HCT116 (cell line): Measurements from ENCODE around the gene AKAP13. TPM values are rescaled to one million over a fixed set of nuclear protein-coding genes. Genes with fewer than 3 reads are reported as not detected.

Experiments used
- ATAC-seq: fragments of 200-7000 bp; cut with Tn5 transposase; 2 replicates; pipeline ENCODE4 v1.9.1; 2020; ENCODE audit warnings: mild to moderate bottlenecking, moderate library complexity
- BruUV-seq: library from RNA; stranded (reverse); fragments of 400-500 nt; replicated peaks from 2 replicates; lab custom pipeline; 2021; lab: Mats Ljungman, UMichigan
- CTCF ChIA-PET: fragments of 300-600 bp; sonication (Branson Sonifier 250); formaldehyde crosslinking; loops from one replicate; lab custom pipeline; 2021; ENCODE audit warnings: antibody characterized with exemption; lab: Charles Lee
- POLR2A ChIA-PET: fragments of 300-600, 350-600 bp; sonication (Branson Sonifier 250); formaldehyde crosslinking; loops from one replicate; lab custom pipeline; 2021; ENCODE audit warnings: antibody characterized with exemption; lab: Charles Lee
- RAD21 ChIA-PET, 2 experiments: fragments of 300-600 bp; sonication (Branson Sonifier 250); formaldehyde crosslinking; loops; one replicate each; lab custom pipeline; 2023; ENCODE audit warnings: low total read pairs in 2 of 2; ENCODE audit not compliant: uncharacterized antibody in 2 of 2, unreplicated experiment in 2 of 2, low non-redundant PET in 1 of 2; lab: Charles Lee
- DNase-seq: peaks from one replicate; pipeline ENCODE4 v3.0.0-alpha.2; 2010; ENCODE audit warnings: low read depth, low spot score
- H2AFZ ChIP-seq: fragments of 200-600 bp; shearing (Covaris generic), sonication (generic); 2 replicates; pipeline ENCODE4 v1.6.1; 2017; ENCODE audit warnings: low read depth, mixed run types, mixed read lengths, antibody characterized with exemption, low read length; ENCODE audit not compliant: poor library complexity, severe bottlenecking
- H3K27ac ChIP-seq: 2 replicates; pipeline ENCODE4 v1.5.1; 2012; ENCODE audit warnings: low read depth, low read length
- H3K27me3 ChIP-seq: fragments of 200-600 bp; sonication (generic); 2 replicates; pipeline ENCODE4 v1.6.1; 2016; ENCODE audit warnings: mixed run types, low read length, mixed read lengths; ENCODE audit not compliant: insufficient read depth
- H3K36me3 ChIP-seq, 2 experiments: fragments of 200-500 bp in 1 of 2; fragments of 200-600 bp in 1 of 2; sonication (Bioruptor generic) in 1 of 2; sonication (generic) in 1 of 2; 2 replicates each; pipeline versions ENCODE4 v1.5.1 to v1.6.1; 2014 to 2016; ENCODE audit warnings: low read length in 2 of 2, inconsistent platforms in 1 of 2, mixed read lengths in 1 of 2, mixed run types in 1 of 2; ENCODE audit not compliant: insufficient read depth in 2 of 2, control insufficient read depth in 1 of 2
- H3K4me1 ChIP-seq, 2 experiments: fragments of 200-600 bp in 1 of 2; sonication (generic) in 1 of 2; 2 replicates each; pipeline versions ENCODE4 v1.5.1 to v1.6.1; 2012 to 2017; ENCODE audit warnings: low read length in 2 of 2, inconsistent platforms in 1 of 2, mild to moderate bottlenecking in 1 of 2, mixed read lengths in 1 of 2, mixed run types in 1 of 2, moderate library complexity in 1 of 2; ENCODE audit not compliant: insufficient read depth in 2 of 2, control insufficient read depth in 1 of 2
- H3K4me2 ChIP-seq: fragments of 200-600 bp; sonication (generic); 2 replicates; pipeline ENCODE4 v1.6.1; 2017; ENCODE audit warnings: mixed run types, low read length, mixed read lengths
- H3K4me3 ChIP-seq, 2 experiments: fragments of 200-600 bp in 1 of 2; sonication (generic) in 1 of 2; replicated peaks in 1 of 2; 2 replicates each; pipeline ENCODE4 v1.5.1; 2011 to 2016; ENCODE audit warnings: low read length in 2 of 2, control low read depth in 1 of 2, low read depth in 1 of 2, mild to moderate bottlenecking in 1 of 2, mixed read lengths in 1 of 2, mixed run types in 1 of 2
- H3K79me2 ChIP-seq: fragments of 200-600 bp; sonication (generic); 2 replicates; pipeline ENCODE4 v1.6.1; 2017; ENCODE audit warnings: mild to moderate bottlenecking, mixed run types, low read length, moderate library complexity, mixed read lengths; ENCODE audit not compliant: insufficient read depth
- H3K9ac ChIP-seq: fragments of 200-600 bp; sonication (generic); 2 replicates; pipeline ENCODE4 v1.6.1; 2016; ENCODE audit warnings: low read length, mixed read lengths
- H3K9me2 ChIP-seq: fragments of 200-600 bp; sonication (generic), shearing (Covaris generic); 2 replicates; pipeline ENCODE4 v1.6.1; 2017; ENCODE audit warnings: mixed run types, mild to moderate bottlenecking, moderate library complexity; ENCODE audit not compliant: insufficient read depth
- H3K9me3 ChIP-seq, 2 experiments: fragments of 200-500 bp in 1 of 2; fragments of 200-600 bp in 1 of 2; sonication (Bioruptor generic) in 1 of 2; sonication (generic) in 1 of 2; 2 replicates each; pipeline ENCODE4 v1.6.1; 2014 to 2017; ENCODE audit warnings: low read length in 2 of 2, mixed read lengths in 2 of 2, inconsistent platforms in 1 of 2, low read depth in 1 of 2, mild to moderate bottlenecking in 1 of 2, mixed run types in 1 of 2, moderate library complexity in 1 of 2; ENCODE audit not compliant: control insufficient read depth in 1 of 2, insufficient read depth in 1 of 2
- H4K20me1 ChIP-seq: fragments of 200-600 bp; sonication (generic), shearing (Covaris generic); 2 replicates; pipeline ENCODE4 v1.6.1; 2017; ENCODE audit warnings: mixed run types, mild to moderate bottlenecking, moderate library complexity; ENCODE audit not compliant: insufficient read depth
- CBX3 ChIP-seq: IDR thresholded peaks from 2 replicates; pipeline ENCODE4 v1.6.1; 2012; ENCODE audit warnings: low read depth
- CEBPB ChIP-seq: IDR thresholded peaks from 2 replicates; pipeline ENCODE4 v1.6.1; 2012; ENCODE audit warnings: low read depth
- CTCF ChIP-seq, 3 experiments: fragments of 200-600 bp in 1 of 3; sonication (generic) in 1 of 3; IDR thresholded peaks in 2 of 3; conservative IDR thresholded peaks in 1 of 3; 2 replicates each; pipeline ENCODE4 v1.5.1; 2012 to 2017; ENCODE audit warnings: low read depth in 2 of 3, low read length in 2 of 3, antibody characterized with exemption in 1 of 3, borderline replicate concordance in 1 of 3, control low read depth in 1 of 3, mild to moderate bottlenecking in 1 of 3, mixed read lengths in 1 of 3, mixed run types in 1 of 3, moderate library complexity in 1 of 3; ENCODE audit not compliant: insufficient read depth in 1 of 3
- EZH2 ChIP-seq: fragments of 200-600 bp; sonication (generic); IDR thresholded peaks from 2 replicates; pipeline ENCODE4 v1.6.1; 2017; ENCODE audit warnings: antibody characterized with exemption, mixed run types
- EZH2phosphoT487 ChIP-seq: fragments of 200-600 bp; IDR thresholded peaks from 2 replicates; pipeline ENCODE4 v1.6.1; 2018; ENCODE audit warnings: antibody characterized with exemption, borderline replicate concordance
- FOSL1 ChIP-seq: IDR thresholded peaks from 2 replicates; pipeline ENCODE4 v1.6.1; 2012; ENCODE audit warnings: low read depth
- JUND ChIP-seq: IDR thresholded peaks from 2 replicates; pipeline ENCODE4 v1.6.1; 2012
- MAX ChIP-seq: IDR thresholded peaks from 2 replicates; pipeline ENCODE4 v1.6.1; 2012
- POLR2AphosphoS5 ChIP-seq: IDR thresholded peaks from 2 replicates; pipeline ENCODE4 v1.6.1; 2011; ENCODE audit warnings: mild to moderate bottlenecking, low read depth, low read length, moderate library complexity
- RAD21 ChIP-seq: IDR thresholded peaks from 2 replicates; pipeline ENCODE4 v1.6.1; 2012; ENCODE audit warnings: low read depth, mild to moderate bottlenecking
- SP1 ChIP-seq: IDR thresholded peaks from 2 replicates; pipeline ENCODE4 v1.6.1; 2012; ENCODE audit warnings: low read depth
- SRF ChIP-seq: IDR thresholded peaks from 2 replicates; pipeline ENCODE4 v1.6.1; 2012; ENCODE audit warnings: low read depth
- YY1 ChIP-seq: IDR thresholded peaks from 2 replicates; pipeline ENCODE4 v1.6.1; 2011; ENCODE audit warnings: low read length, low read depth, moderate library complexity, mild to moderate bottlenecking; ENCODE audit not compliant: insufficient replicate concordance; ENCODE audit errors: extremely low read depth
- ZNF274 ChIP-seq: fragments of 200-500 bp; sonication (Bioruptor generic); IDR thresholded peaks from 2 replicates; pipeline ENCODE4 v1.6.1; 2014; ENCODE audit warnings: mild to moderate bottlenecking, low read depth, low read length, inconsistent platforms
- intact Hi-C: fragments of 100-400 bp; cut with micrococcal nuclease; formaldehyde crosslinking; loops from 2 replicates; pipeline ENCODE4 v1.10.0; 2022
- total RNA-seq: library from RNA; stranded (reverse); gene quantifications from one replicate; pipeline ENCODE4 v1.2.1, GENCODE V29; 2021; ENCODE audit not compliant: unreplicated experiment

AKAP13 gene
- total RNA-seq, 1 experiment from 2014 or later: 43.1 TPM

GRCh38 chr15:85753261-85753660, 372.9 kb downstream of the AKAP13 start:
- Histone ChIP-seq H3K9me3 (no peaks in the 10 kb centered on the region), H3K9ac (no peak overlapping the region), H3K4me2 (no peak overlapping the region), H4K20me1 (no peaks in the 10 kb centered on the region), H3K27ac (no peak overlapping the region), H2AFZ (no peak overlapping the region), H3K79me2 (no peaks in the 10 kb centered on the region), H3K36me3 (no peaks in the 10 kb centered on the region; a peak in 1 of 4 replicates), H3K4me1 (no peaks in the 10 kb centered on the region), H3K4me3 (no peak overlapping the region), H3K9me2 (no peaks in the 10 kb centered on the region), H3K27me3 (no peaks in the 10 kb centered on the region)
- ChIA-PET POLR2A (no interaction called here), RAD21 (no interaction called here), CTCF (no interaction called here)
- DNase-seq (no peak), ATAC-seq (no peak)
- intact Hi-C loops: no loop called here
- TF ChIP-seq EZH2: no peak
- no peak for TF ChIP-seq ZNF274
- TF ChIP-seq CTCF (IDR thresholded peaks at IDR 0.05 in 2 of 3, conservative IDR thresholded peaks at IDR 0.05 in 1 of 3; ENCODE audit: borderline replicate concordance in 1 of 3, insufficient read depth in 1 of 3, low read depth in 2 of 3, low read length in 2 of 3): no peak
- TF ChIP-seq JUND: no peak
- no peak for TF ChIP-seq POLR2AphosphoS5
- TF ChIP-seq CEBPB: no peak
- TF ChIP-seq FOSL1: no peak
- no peak for TF ChIP-seq YY1
- no peak for TF ChIP-seq MAX
- no peak for TF ChIP-seq EZH2phosphoT487
- TF ChIP-seq SP1: no peak
- TF ChIP-seq RAD21: no peak
- TF ChIP-seq SRF: no peak
- no peak for TF ChIP-seq CBX3
- BruUV-seq: no TSS peak
